Body of pancreas (tissue), 4 donors: ENCODE results near the gene GSK3B. TPM values are rescaled to one million over a fixed set of nuclear protein-coding genes. Genes with fewer than 3 reads are reported as not detected.

Experiments used
- ATAC-seq: fragments of 150-250 bp; one replicate; pipeline ENCODE4 v1.9.1; 2016
- DNase-seq, 4 donors: peaks; one replicate each; pipeline ENCODE4 v3.0.0-alpha.2; 2019
- H3K27ac ChIP-seq, 4 donors: fragments of 200-600 bp; sonication (generic); 1 replicate in 3 of 4; 2 replicates in 1 of 4; pipeline versions ENCODE4 v1.5.1 to v1.6.1; 2016 to 2019; ENCODE audit warnings: mild to moderate bottlenecking in 1 of 4, mixed read lengths in 1 of 4, moderate library complexity in 1 of 4
- H3K27me3 ChIP-seq, 2 donors: fragments of 200-600 bp; sonication (generic); one replicate each; pipeline ENCODE4 v1.6.0; 2016; ENCODE audit warnings: mild to moderate bottlenecking in 1 of 2
- H3K36me3 ChIP-seq, 2 donors: fragments of 200-600 bp; sonication (generic); replicated peaks in 1 of 2; 2 replicates each; pipeline ENCODE4 v1.5.1; 2016; ENCODE audit warnings: low read depth in 2 of 2; ENCODE audit not compliant: insufficient read depth in 1 of 2
- H3K4me1 ChIP-seq: fragments of 200-600 bp; sonication (generic); one replicate; pipeline ENCODE4 v1.6.0; 2016
- H3K4me3 ChIP-seq, 2 donors: fragments of 200-600 bp; sonication (generic); 1 replicate in 1 of 2; 2 replicates in 1 of 2; pipeline ENCODE4 v1.5.1; 2016 to 2019
- H3K9me3 ChIP-seq, 3 donors: fragments of 200-600 bp; sonication (generic); 1 replicate in 2 of 3; 2 replicates in 1 of 3; pipeline ENCODE4 v1.5.1; 2016
- POLR2A ChIP-seq, 3 donors: fragments of 450-650 bp; IDR thresholded peaks; one replicate each; pipeline ENCODE4 v1.6.1; 2016; ENCODE audit warnings: antibody characterized with exemption in 3 of 3, mild to moderate bottlenecking in 2 of 3
- WGBS, 2 donors: methylation state at CpG; one replicate each; pipeline ENCODE4 v1.1.5; 2017; 5-methylcytosine and 5-hydroxymethylcytosine counted together
- intact Hi-C: fragments of 100-400 bp; cut with DNase I; formaldehyde crosslinking; loops from one replicate; pipeline ENCODE4 v1.15.1; 2023
- total RNA-seq, 2 donors: library from RNA; depleted of rRNA; stranded (reverse); fragments of >200 nt; gene quantifications; one replicate each; pipeline ENCODE4 v1.1.0, GENCODE V29; 2016
- TF ChIP-seq, protein P1 (sequence below), 7 experiments: fragments of 450-650 bp in 4 of 7; fragments of 200-600 bp in 3 of 7; sonication (generic) in 3 of 7; IDR thresholded peaks; one replicate each; pipeline ENCODE4 v1.5.1; 2016 to 2019; ENCODE audit warnings: antibody characterized with exemption in 7 of 7

GSK3B gene
- total RNA-seq, 2 donors from 2014 or later = 15.0 to 18.8 TPM

DNA sequence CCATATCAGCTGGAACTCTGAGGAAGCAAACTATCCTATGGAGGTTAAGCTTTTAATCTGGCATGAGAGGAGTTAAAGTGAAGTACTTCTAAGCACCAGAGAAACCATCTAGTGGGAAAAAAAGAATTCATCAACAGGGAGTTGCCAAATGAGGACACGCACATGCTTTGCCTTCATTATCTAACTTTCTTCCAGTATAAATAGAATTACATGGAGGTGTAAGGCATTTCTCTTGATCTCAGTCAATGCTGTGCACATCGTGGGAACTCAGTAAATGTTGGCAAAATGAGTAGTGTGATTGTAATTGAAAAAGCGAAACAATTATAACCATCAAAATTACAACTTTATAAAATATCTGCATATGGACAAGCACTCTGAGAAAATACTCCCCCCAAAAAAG, 8.0 kb upstream of the GSK3B start:
- no peak for DNase-seq
- intact Hi-C loops = no loop called here
- Histone ChIP-seq H3K27me3 (no peaks in the 10 kb centered on the region), H3K27ac (peak overlapping the region in 2 of 4 donors; percentile 23 to 25), H3K4me1 (peaks cover 40% of the 10 kb centered on the region), H3K36me3 (no peaks in the 10 kb centered on the region), H3K9me3 (no peaks in the 10 kb centered on the region), H3K4me3 (no peak overlapping the region)
- no peak for ATAC-seq
- WGBS, 2 donors = 31 to 35% methylated on average over 3 of the region's 3 CpGs
- no peak for TF ChIP-seq POLR2A (IDR thresholded peaks at IDR 0.05)
- TF ChIP-seq, protein P1, sequence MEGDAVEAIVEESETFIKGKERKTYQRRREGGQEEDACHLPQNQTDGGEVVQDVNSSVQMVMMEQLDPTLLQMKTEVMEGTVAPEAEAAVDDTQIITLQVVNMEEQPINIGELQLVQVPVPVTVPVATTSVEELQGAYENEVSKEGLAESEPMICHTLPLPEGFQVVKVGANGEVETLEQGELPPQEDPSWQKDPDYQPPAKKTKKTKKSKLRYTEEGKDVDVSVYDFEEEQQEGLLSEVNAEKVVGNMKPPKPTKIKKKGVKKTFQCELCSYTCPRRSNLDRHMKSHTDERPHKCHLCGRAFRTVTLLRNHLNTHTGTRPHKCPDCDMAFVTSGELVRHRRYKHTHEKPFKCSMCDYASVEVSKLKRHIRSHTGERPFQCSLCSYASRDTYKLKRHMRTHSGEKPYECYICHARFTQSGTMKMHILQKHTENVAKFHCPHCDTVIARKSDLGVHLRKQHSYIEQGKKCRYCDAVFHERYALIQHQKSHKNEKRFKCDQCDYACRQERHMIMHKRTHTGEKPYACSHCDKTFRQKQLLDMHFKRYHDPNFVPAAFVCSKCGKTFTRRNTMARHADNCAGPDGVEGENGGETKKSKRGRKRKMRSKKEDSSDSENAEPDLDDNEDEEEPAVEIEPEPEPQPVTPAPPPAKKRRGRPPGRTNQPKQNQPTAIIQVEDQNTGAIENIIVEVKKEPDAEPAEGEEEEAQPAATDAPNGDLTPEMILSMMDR (IDR thresholded peaks at IDR 0.05) = no peak

DNA sequence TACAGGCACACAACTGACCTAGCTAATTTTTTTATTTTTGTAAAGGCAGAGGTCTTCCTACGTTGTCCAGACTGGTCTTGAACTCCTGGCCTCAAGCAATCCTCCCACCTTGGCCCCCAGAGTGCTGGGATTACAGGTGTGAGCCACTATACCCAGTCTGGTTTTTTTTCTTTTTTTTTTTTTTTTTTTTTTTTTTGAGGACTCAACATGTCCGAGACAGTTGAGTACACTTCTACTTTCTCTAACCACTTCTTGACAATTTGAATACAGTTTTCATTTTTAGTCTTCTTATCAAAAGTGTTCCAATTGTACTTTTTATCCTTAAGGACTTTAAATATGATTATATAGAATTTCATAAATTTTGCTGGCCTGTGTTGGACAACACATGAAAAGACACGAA, 7.4 kb upstream of the GSK3B start:
- intact Hi-C loops = no loop called here

DNA sequence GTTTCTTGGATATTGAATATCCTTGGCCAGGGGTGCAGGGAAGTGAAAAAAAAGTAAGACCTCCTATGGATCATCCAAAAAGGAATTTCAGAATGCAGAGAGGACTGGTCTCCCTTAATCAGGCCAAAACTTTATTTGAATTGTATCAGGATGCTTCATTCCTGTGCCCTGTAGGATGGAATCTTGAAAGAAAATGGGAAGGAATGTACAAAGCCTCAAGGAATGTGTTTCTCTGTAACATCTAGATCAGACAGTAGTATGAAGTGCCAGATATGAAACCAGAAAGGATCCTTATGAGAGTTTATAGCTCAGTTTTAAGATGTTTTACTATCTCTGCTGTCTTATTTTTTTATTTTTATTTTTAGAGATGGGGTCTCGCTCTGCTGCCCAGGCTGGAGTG, 6.5 kb upstream of the GSK3B start:
- Histone ChIP-seq H3K27me3 (no peaks in the 10 kb centered on the region), H3K36me3 (no peaks in the 10 kb centered on the region), H3K9me3 (no peaks in the 10 kb centered on the region), H3K4me3 (no peak overlapping the region), H3K27ac (no peak overlapping the region), H3K4me1 (peaks cover 55% of the 10 kb centered on the region)
- ATAC-seq (no peak), DNase-seq (no peak)
- 100% methylated on average over 1 of the region's 1 CpG for WGBS, 2 donors
- TF ChIP-seq POLR2A (IDR thresholded peaks at IDR 0.05) = no peak
- TF ChIP-seq, protein P1 (IDR thresholded peaks at IDR 0.05) = no peak
- intact Hi-C loops = no loop called here

More for the DNA sequence above, 7.4 kb upstream of the GSK3B start:
- no peak overlapping the region for H3K4me3 ChIP-seq
- no peaks in the 10 kb centered on the region for H3K9me3 ChIP-seq
- no peaks in the 10 kb centered on the region for H3K27me3 ChIP-seq
- DNase-seq (no peak), ATAC-seq (no peak)
- WGBS, 2 donors = 77 to 81% methylated on average over 3 of the region's 3 CpGs
- TF ChIP-seq, protein P1 (IDR thresholded peaks at IDR 0.05) = no peak
- TF ChIP-seq POLR2A (IDR thresholded peaks at IDR 0.05) = no peak
- no peaks in the 10 kb centered on the region for H3K36me3 ChIP-seq
- no peak overlapping the region for H3K27ac ChIP-seq
- peaks cover 46% of the 10 kb centered on the region for H3K4me1 ChIP-seq

DNA sequence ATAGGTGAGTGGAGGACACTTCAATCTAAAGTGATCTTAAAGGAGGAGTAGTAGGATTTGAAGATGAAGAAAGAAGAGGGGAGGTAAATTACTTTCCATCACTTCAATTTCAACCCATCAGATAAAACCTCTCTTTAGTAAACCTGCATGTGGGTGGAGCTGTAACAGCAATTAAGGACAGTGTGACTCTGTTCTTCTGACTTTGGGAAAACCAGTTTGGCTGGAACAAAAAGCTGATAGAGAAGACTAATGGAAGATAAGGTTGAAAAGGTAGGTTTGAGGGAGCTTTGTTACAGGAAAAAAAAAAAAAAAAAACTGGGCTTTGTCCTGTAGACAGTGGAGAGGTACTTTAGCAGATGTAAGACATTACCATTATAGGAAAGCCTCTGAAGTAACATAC, 4.5 kb upstream of the GSK3B start:
- no peak for ATAC-seq
- H3K27me3 ChIP-seq = no peaks in the 10 kb centered on the region
- peaks cover 55% of the 10 kb centered on the region for H3K4me1 ChIP-seq
- no peaks in the 10 kb centered on the region for H3K36me3 ChIP-seq
- peak overlapping the region in 3 of 4 donors; percentile 37 to 100 (median 42) for H3K27ac ChIP-seq
- no peak overlapping the region for H3K4me3 ChIP-seq
- no peaks in the 10 kb centered on the region for H3K9me3 ChIP-seq
- intact Hi-C loops = no loop called here
- DNase-seq = no peak
- TF ChIP-seq POLR2A (IDR thresholded peaks at IDR 0.05) = no peak
- TF ChIP-seq, protein P1 (IDR thresholded peaks at IDR 0.05) = no peak

DNA sequence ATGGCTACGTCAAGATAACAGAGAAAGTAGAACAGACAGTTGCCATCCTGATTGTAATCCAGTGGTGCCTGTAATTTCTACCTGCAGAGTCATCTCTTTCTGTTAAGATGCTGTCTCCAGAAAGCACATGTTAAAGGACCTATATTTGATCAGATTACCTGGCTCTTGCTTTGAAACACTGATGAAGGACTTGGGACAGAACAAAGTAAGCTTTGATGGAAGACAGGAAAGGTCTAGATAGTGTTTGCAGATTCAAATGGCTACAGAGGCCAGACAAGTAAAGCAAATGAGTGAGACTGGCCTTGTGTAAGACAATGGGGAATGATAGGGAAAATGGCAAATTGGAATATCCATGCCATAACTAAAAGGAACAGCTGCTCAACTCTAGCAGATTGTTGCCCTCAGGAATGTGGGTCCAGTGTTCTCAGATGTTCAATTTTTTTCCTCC, 1.8 kb upstream of the GSK3B start:
- no peaks in the 10 kb centered on the region for H3K36me3 ChIP-seq
- intact Hi-C loops = no loop called here
- ATAC-seq = no peak
- peak overlapping the region; percentile 99 to 100 (median 100) for H3K27ac ChIP-seq
- H3K4me1 ChIP-seq = peaks cover 40% of the 10 kb centered on the region
- peak overlapping the region in 1 of 2 donors; percentile 44 for H3K4me3 ChIP-seq
- TF ChIP-seq POLR2A (IDR thresholded peaks at IDR 0.05) = no peak
- TF ChIP-seq, protein P1 (IDR thresholded peaks at IDR 0.05) = no peak
- no peaks in the 10 kb centered on the region for H3K9me3 ChIP-seq
- 0 to 5% methylated on average over 1 of the region's 1 CpG for WGBS, 2 donors
- H3K27me3 ChIP-seq = no peaks in the 10 kb centered on the region
- DNase-seq = no peak
